Measurements from ENCODE around the gene ABCB4. TPM values are rescaled to one million over a fixed set of nuclear protein-coding genes. Genes with fewer than 3 reads are reported as not detected.
A peak's percentile ranks its signal among the peaks of the same experiment; 100 is the strongest.

The ABCB4 gene
- polyA plus RNA-seq: under 1 TPM in 2 of 3 donors, not detected in 1; 0.17 to 0.53 TPM

- no peaks in the 10 kb centered on the region for H3K36me3 Mint-ChIP-seq
- H3K27ac Mint-ChIP-seq: no peak within 1 kb of the TSS
- H3K4me1 Mint-ChIP-seq: peaks cover 13 to 17% of the 10 kb centered on the region in 2 donors
- peak within 1 kb of the TSS; percentile 42 to 67 (median 58) for H3K4me3 Mint-ChIP-seq
- H3K9me3 Mint-ChIP-seq: peaks cover 0 to 3% (median 0%) of the 10 kb centered on the region in 6 donors
- peaks cover 2 to 31% (median 11%) of the 10 kb centered on the region in 3 donors for H3K27me3 Mint-ChIP-seq (ENCODE audit: low read depth in 3 of 3)
- no peak for DNase-seq
Measured at GRCh38 chr7:87475359-87476178, at the start of gene ABCB4. Gene ABCB4 (minus strand): TSS chr7:87475680. CDS start chr7:87475465, 215 bp downstream.

- H3K27me3 Mint-ChIP-seq (ENCODE audit: low read depth in 3 of 3): peaks cover 0 to 3% (median 0%) of the 10 kb centered on the region in 3 donors
- no peak overlapping the region for H3K4me3 Mint-ChIP-seq
- peaks cover 0 to 17% of the 10 kb centered on the region in 2 donors for H3K4me1 Mint-ChIP-seq
- no peaks in the 10 kb centered on the region for H3K9me3 Mint-ChIP-seq
- H3K36me3 Mint-ChIP-seq: peaks cover 22 to 66% (median 30%) of the 10 kb centered on the region in 3 donors
- no peak overlapping the region for H3K27ac Mint-ChIP-seq
- DNase-seq: no peak
Measured at GRCh38 chr7:87518735-87519134, 43.3 kb upstream of the ABCB4 start.

GRCh38 chr7:87517891-87518290 lies 42.4 kb upstream of the ABCB4 start:
- Mint-ChIP-seq H3K4me1 (peaks cover 0 to 17% of the 10 kb centered on the region in 2 donors), H3K36me3 (peaks cover 26 to 73% (median 35%) of the 10 kb centered on the region in 3 donors), H3K9me3 (no peaks in the 10 kb centered on the region), H3K27me3 (ENCODE audit: low read depth in 3 of 3) (peaks cover 0 to 3% (median 0%) of the 10 kb centered on the region in 3 donors), H3K27ac (no peak overlapping the region), H3K4me3 (no peak overlapping the region)
- no peak for DNase-seq

GRCh38 chr7:87517136-87517815 lies 41.8 kb upstream of the ABCB4 start:
- H3K9me3 Mint-ChIP-seq: no peaks in the 10 kb centered on the region
- peaks cover 26 to 72% (median 35%) of the 10 kb centered on the region in 3 donors for H3K36me3 Mint-ChIP-seq
- DNase-seq: no peak
- peaks cover 0 to 3% (median 0%) of the 10 kb centered on the region in 3 donors for H3K27me3 Mint-ChIP-seq (ENCODE audit: low read depth in 3 of 3)
- no peak overlapping the region for H3K27ac Mint-ChIP-seq
- no peak overlapping the region for H3K4me3 Mint-ChIP-seq
- peaks cover 0 to 15% of the 10 kb centered on the region in 2 donors for H3K4me1 Mint-ChIP-seq

- Mint-ChIP-seq H3K4me3 (no peak overlapping the region), H3K9me3 (no peaks in the 10 kb centered on the region), H3K4me1 (peaks cover 17 to 33% of the 10 kb centered on the region in 2 donors), H3K27me3 (ENCODE audit: low read depth in 3 of 3) (no peaks in the 10 kb centered on the region), H3K36me3 (peaks cover 20 to 74% (median 30%) of the 10 kb centered on the region in 3 donors), H3K27ac (no peak overlapping the region)
- DNase-seq: no peak
Measured at GRCh38 chr7:87513735-87514335, 38.4 kb upstream of the ABCB4 start.

- no peaks in the 10 kb centered on the region for H3K9me3 Mint-ChIP-seq
- no peak for DNase-seq
- H3K36me3 Mint-ChIP-seq: peaks cover 24 to 72% (median 35%) of the 10 kb centered on the region in 3 donors
- no peak overlapping the region for H3K4me3 Mint-ChIP-seq
- peaks cover 17 to 33% of the 10 kb centered on the region in 2 donors for H3K4me1 Mint-ChIP-seq
- no peak overlapping the region for H3K27ac Mint-ChIP-seq
- H3K27me3 Mint-ChIP-seq (ENCODE audit: low read depth in 3 of 3): no peaks in the 10 kb centered on the region
Measured at GRCh38 chr7:87512906-87513305, 37.4 kb upstream of the ABCB4 start.

GRCh38 chr7:87511510-87511909 lies 36.0 kb upstream of the ABCB4 start:
- DNase-seq: no peak
- Mint-ChIP-seq H3K36me3 (peaks cover 24 to 74% (median 35%) of the 10 kb centered on the region in 3 donors), H3K27ac (peak overlapping the region in 1 of 6 donors; percentile 8), H3K27me3 (ENCODE audit: low read depth in 3 of 3) (no peaks in the 10 kb centered on the region), H3K4me1 (peaks cover 17 to 29% of the 10 kb centered on the region in 2 donors), H3K9me3 (no peaks in the 10 kb centered on the region), H3K4me3 (no peak overlapping the region)

- Mint-ChIP-seq H3K36me3 (peaks cover 28 to 66% (median 35%) of the 10 kb centered on the region in 3 donors), H3K9me3 (no peaks in the 10 kb centered on the region), H3K4me1 (peaks cover 17 to 29% of the 10 kb centered on the region in 2 donors), H3K4me3 (peak overlapping the region in 1 of 5 donors; percentile 2), H3K27me3 (ENCODE audit: low read depth in 3 of 3) (no peaks in the 10 kb centered on the region), H3K27ac (peak overlapping the region in 5 of 6 donors; percentile 8 to 73 (median 48))
- no peak for DNase-seq
Measured at GRCh38 chr7:87510411-87510875, 35.0 kb upstream of the ABCB4 start.

GRCh38 chr7:87507446-87507845 lies 32.0 kb upstream of the ABCB4 start:
- Mint-ChIP-seq H3K27ac (peak overlapping the region in 2 of 6 donors; percentile 11 to 39), H3K36me3 (peaks cover 20 to 47% (median 22%) of the 10 kb centered on the region in 3 donors), H3K4me3 (no peak overlapping the region), H3K9me3 (no peaks in the 10 kb centered on the region), H3K27me3 (ENCODE audit: low read depth in 3 of 3) (no peaks in the 10 kb centered on the region), H3K4me1 (peaks cover 17 to 29% of the 10 kb centered on the region in 2 donors)
- no peak for DNase-seq

- Mint-ChIP-seq H3K4me3 (no peak overlapping the region), H3K9me3 (no peaks in the 10 kb centered on the region), H3K27ac (peak overlapping the region in 3 of 6 donors; percentile 3 to 56 (median 38)), H3K36me3 (peaks cover 18 to 43% (median 19%) of the 10 kb centered on the region in 3 donors), H3K4me1 (peaks cover 15 to 23% of the 10 kb centered on the region in 2 donors), H3K27me3 (ENCODE audit: low read depth in 3 of 3) (no peaks in the 10 kb centered on the region)
- peak in 1 of 3 donors; percentile 6 for DNase-seq
Measured at GRCh38 chr7:87506246-87507180, 31.0 kb upstream of the ABCB4 start.

- Mint-ChIP-seq H3K9me3 (no peaks in the 10 kb centered on the region), H3K4me3 (no peak overlapping the region), H3K36me3 (peaks cover 22 to 42% (median 26%) of the 10 kb centered on the region in 3 donors), H3K4me1 (peaks cover 10 to 14% of the 10 kb centered on the region in 2 donors), H3K27me3 (ENCODE audit: low read depth in 3 of 3) (no peaks in the 10 kb centered on the region), H3K27ac (peak overlapping the region in 4 of 6 donors; percentile 3 to 38 (median 19))
- DNase-seq: no peak
Measured at GRCh38 chr7:87505557-87506245, 30.2 kb upstream of the ABCB4 start.

GRCh38 chr7:87505122-87505521 lies 29.6 kb upstream of the ABCB4 start:
- Mint-ChIP-seq H3K36me3 (peaks cover 28 to 42% (median 32%) of the 10 kb centered on the region in 3 donors), H3K27ac (no peak overlapping the region), H3K4me1 (peaks cover 4 to 9% of the 10 kb centered on the region in 2 donors), H3K4me3 (no peak overlapping the region), H3K27me3 (ENCODE audit: low read depth in 3 of 3) (no peaks in the 10 kb centered on the region), H3K9me3 (no peaks in the 10 kb centered on the region)
- no peak for DNase-seq
